ENCODE measurements around the gene DOCK10. TPM values are rescaled to one million over a fixed set of nuclear protein-coding genes. Genes with fewer than 3 reads are reported as not detected.

The DOCK10 gene
- total RNA-seq, 1 donor from 2014 or later, result 30.9 TPM

DNA sequence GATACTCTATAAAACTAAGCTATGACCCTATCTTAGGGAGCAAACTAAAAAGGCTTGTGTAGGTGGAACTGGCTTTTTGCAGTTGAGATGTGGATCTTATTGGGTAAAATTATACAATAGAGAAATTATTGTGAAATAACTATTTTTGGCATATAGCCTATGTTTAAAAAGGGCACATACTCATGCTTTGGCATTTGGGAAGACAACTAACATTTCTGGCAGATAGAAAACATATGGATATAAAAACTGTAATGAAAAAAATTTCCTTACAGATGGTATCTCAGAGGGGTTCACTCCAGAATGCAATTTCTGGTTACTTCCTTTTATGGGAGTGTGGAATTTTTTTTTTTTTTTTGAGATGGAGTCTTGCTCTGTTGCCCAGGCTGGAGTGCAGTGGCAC, 206.0 kb downstream of the DOCK10 start:
- H3K27me3 ChIP-seq, result no peaks in the 10 kb centered on the region
- intact Hi-C loops (cut with DNase I), result no loop called here
- H3K4me3 ChIP-seq, result no peak overlapping the region
- H3K36me3 ChIP-seq, result peaks cover 4 to 48% of the 10 kb centered on the region in 2 donors
- H3K27ac ChIP-seq, result no peak overlapping the region
- TF ChIP-seq, protein P1, sequence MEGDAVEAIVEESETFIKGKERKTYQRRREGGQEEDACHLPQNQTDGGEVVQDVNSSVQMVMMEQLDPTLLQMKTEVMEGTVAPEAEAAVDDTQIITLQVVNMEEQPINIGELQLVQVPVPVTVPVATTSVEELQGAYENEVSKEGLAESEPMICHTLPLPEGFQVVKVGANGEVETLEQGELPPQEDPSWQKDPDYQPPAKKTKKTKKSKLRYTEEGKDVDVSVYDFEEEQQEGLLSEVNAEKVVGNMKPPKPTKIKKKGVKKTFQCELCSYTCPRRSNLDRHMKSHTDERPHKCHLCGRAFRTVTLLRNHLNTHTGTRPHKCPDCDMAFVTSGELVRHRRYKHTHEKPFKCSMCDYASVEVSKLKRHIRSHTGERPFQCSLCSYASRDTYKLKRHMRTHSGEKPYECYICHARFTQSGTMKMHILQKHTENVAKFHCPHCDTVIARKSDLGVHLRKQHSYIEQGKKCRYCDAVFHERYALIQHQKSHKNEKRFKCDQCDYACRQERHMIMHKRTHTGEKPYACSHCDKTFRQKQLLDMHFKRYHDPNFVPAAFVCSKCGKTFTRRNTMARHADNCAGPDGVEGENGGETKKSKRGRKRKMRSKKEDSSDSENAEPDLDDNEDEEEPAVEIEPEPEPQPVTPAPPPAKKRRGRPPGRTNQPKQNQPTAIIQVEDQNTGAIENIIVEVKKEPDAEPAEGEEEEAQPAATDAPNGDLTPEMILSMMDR (IDR thresholded peaks at IDR 0.05), result no peak
- no peaks in the 10 kb centered on the region for H3K4me1 ChIP-seq
- no peak for DNase-seq (ENCODE audit: low spot score in 2 of 2)
- H3K9me3 ChIP-seq, result no peaks in the 10 kb centered on the region

GRCh38 chr2:224835405-224835804, 206.9 kb downstream of the DOCK10 start:
- TF ChIP-seq, protein P1 (IDR thresholded peaks at IDR 0.05), result no peak
- Histone ChIP-seq H3K4me1 (no peaks in the 10 kb centered on the region), H3K4me3 (no peak overlapping the region), H3K27me3 (no peaks in the 10 kb centered on the region), H3K27ac (no peak overlapping the region), H3K36me3 (peaks cover 4 to 45% of the 10 kb centered on the region in 2 donors), H3K9me3 (no peaks in the 10 kb centered on the region)
- intact Hi-C loops (cut with DNase I), result no loop called here
- DNase-seq (ENCODE audit: low spot score in 2 of 2), result no peak

DNA sequence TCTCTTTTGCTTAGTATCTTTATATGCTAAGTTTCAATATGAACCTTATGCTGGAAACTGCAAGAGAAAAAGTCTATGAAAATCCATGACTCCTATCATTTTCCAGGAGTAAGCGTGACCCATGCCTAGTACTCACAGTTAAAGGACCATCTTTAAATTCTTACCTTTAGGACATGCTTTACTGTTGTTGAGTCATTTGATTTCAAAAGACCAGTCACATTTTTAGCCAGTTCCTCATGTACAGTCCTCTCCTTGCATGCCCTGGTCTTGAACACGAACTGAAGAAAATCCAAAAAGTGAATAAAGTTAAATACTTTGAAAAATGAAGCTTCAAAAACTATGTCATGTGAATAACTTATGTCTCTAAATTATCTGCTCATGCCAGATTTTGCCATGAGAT, 208.3 kb downstream of the DOCK10 start:
- Histone ChIP-seq H3K9me3 (no peaks in the 10 kb centered on the region), H3K27ac (no peak overlapping the region), H3K4me3 (no peak overlapping the region), H3K36me3 (peaks cover 14 to 50% of the 10 kb centered on the region in 2 donors), H3K4me1 (no peaks in the 10 kb centered on the region), H3K27me3 (no peaks in the 10 kb centered on the region)
- no peak for DNase-seq (ENCODE audit: low spot score in 2 of 2)
- intact Hi-C loops (cut with DNase I), result no loop called here
- TF ChIP-seq, protein P1 (IDR thresholded peaks at IDR 0.05), result no peak

- Histone ChIP-seq H3K4me1 (no peaks in the 10 kb centered on the region), H3K27me3 (no peaks in the 10 kb centered on the region), H3K27ac (no peak overlapping the region), H3K9me3 (no peaks in the 10 kb centered on the region), H3K4me3 (no peak overlapping the region), H3K36me3 (peaks cover 14 to 62% of the 10 kb centered on the region in 2 donors)
- no peak for DNase-seq (ENCODE audit: low spot score in 2 of 2)
- intact Hi-C loops (cut with DNase I), result no loop called here
- TF ChIP-seq, protein P1 (IDR thresholded peaks at IDR 0.05), result no peak
Measured at GRCh38 chr2:224832207-224832606, 210.1 kb downstream of the DOCK10 start.

DNA sequence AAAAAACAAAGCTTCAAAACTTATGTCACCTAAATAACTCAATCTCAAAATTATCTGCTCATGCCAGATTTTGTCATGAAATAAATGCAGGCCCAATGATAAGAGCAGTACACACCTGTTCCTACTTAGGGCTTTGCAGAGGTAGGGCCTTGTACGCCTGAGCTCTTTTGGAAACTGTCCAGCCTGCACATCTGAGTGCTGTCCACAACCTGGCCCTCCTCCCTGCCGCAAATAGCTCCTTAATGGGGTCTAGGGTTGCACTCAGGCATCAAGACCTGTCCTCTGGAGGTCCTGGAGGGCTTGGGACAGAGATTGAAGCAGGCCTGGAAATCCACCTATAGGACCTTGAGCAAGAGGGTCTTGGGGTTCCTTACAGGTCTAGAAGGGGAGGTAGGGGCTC, 210.7 kb downstream of the DOCK10 start:
- intact Hi-C loops (cut with DNase I), result no loop called here
- H3K9me3 ChIP-seq, result no peaks in the 10 kb centered on the region
- H3K27me3 ChIP-seq, result no peaks in the 10 kb centered on the region
- no peak overlapping the region for H3K4me3 ChIP-seq
- no peak overlapping the region for H3K27ac ChIP-seq
- H3K4me1 ChIP-seq, result no peaks in the 10 kb centered on the region
- DNase-seq (ENCODE audit: low spot score in 2 of 2), result no peak
- peaks cover 14 to 62% of the 10 kb centered on the region in 2 donors for H3K36me3 ChIP-seq
- TF ChIP-seq, protein P1 (IDR thresholded peaks at IDR 0.05), result no peak
